Measurements from ENCODE around the gene ARPP19.
A peak's percentile ranks its signal among the peaks of the same experiment; 100 is the strongest.

Gene ARPP19

GRCh38 chr15:52559022-52559421 is 9.8 kb downstream of the ARPP19 start:
- ATAC-seq, result no peak
- TF ChIP-seq RARB (CRISPR knock-in tag; IDR thresholded peaks at IDR 0.05) (no peak), ISL1 (CRISPR knock-in tag; IDR thresholded peaks at IDR 0.05) (peak; percentile 59; the same call in 1 of the 2 replicates), BACH2 (CRISPR knock-in tag; IDR thresholded peaks at IDR 0.05; ENCODE audit: borderline replicate concordance) (no peak)

- peak; percentile 79 for ATAC-seq
- TF ChIP-seq ZC3H10 (CRISPR knock-in tag; IDR thresholded peaks at IDR 0.05), result no peak
- no peak for TF ChIP-seq ZNF565 (CRISPR knock-in tag; conservative IDR thresholded peaks at IDR 0.05; ENCODE audit: low read depth)
- TF ChIP-seq ZFP30 (CRISPR knock-in tag; IDR thresholded peaks at IDR 0.05), result no peak
- TF ChIP-seq ZNF70 (CRISPR knock-in tag; IDR thresholded peaks at IDR 0.05), result no peak
- TF ChIP-seq TOX (CRISPR knock-in tag; IDR thresholded peaks at IDR 0.05; ENCODE audit: borderline replicate concordance), result no peak
- TF ChIP-seq SNAI2 (CRISPR knock-in tag; IDR thresholded peaks at IDR 0.05), result no peak
Measured at GRCh38 chr15:52558196-52558595, 10.6 kb downstream of the ARPP19 start.

- ATAC-seq, result no peak
- TF ChIP-seq ZC3H10 (CRISPR knock-in tag; IDR thresholded peaks at IDR 0.05) (no peak), GLIS3 (CRISPR knock-in tag; IDR thresholded peaks at IDR 0.05) (no peak), CSDC2 (CRISPR knock-in tag; IDR thresholded peaks at IDR 0.05) (no peak), TSHZ2 (CRISPR knock-in tag; IDR thresholded peaks at IDR 0.05) (no peak), ZNF8 (CRISPR knock-in tag; IDR thresholded peaks at IDR 0.05) (no peak), PATZ1 (CRISPR knock-in tag; IDR thresholded peaks at IDR 0.05; ENCODE audit: borderline replicate concordance) (no peak), PPARA (CRISPR knock-in tag; IDR thresholded peaks at IDR 0.05; ENCODE audit: borderline replicate concordance) (no peak), POU6F1 (CRISPR knock-in tag; IDR thresholded peaks at IDR 0.05; ENCODE audit: borderline replicate concordance, low read depth) (no peak), ZFP30 (CRISPR knock-in tag; IDR thresholded peaks at IDR 0.05) (no peak), OSR1 (CRISPR knock-in tag; IDR thresholded peaks at IDR 0.05) (no peak), ZNF70 (CRISPR knock-in tag; IDR thresholded peaks at IDR 0.05) (no peak), ZNF565 (CRISPR knock-in tag; conservative IDR thresholded peaks at IDR 0.05; ENCODE audit: low read depth) (no peak), ISL1 (CRISPR knock-in tag; IDR thresholded peaks at IDR 0.05) (no peak), CSRNP3 (CRISPR knock-in tag; IDR thresholded peaks at IDR 0.05) (no peak), TCF4 (CRISPR knock-in tag; IDR thresholded peaks at IDR 0.05; ENCODE audit: borderline replicate concordance) (no peak), BACH2 (CRISPR knock-in tag; IDR thresholded peaks at IDR 0.05; ENCODE audit: borderline replicate concordance) (no peak)
Measured at GRCh38 chr15:52557274-52557641, 11.6 kb downstream of the ARPP19 start.

- ATAC-seq, result no peak
- no peak for TF ChIP-seq ZC3H10 (CRISPR knock-in tag; IDR thresholded peaks at IDR 0.05)
- TF ChIP-seq ARNTL (CRISPR knock-in tag; IDR thresholded peaks at IDR 0.05; ENCODE audit: borderline replicate concordance, low read depth), result no peak
- no peak for TF ChIP-seq CREB5 (CRISPR knock-in tag; IDR thresholded peaks at IDR 0.05; ENCODE audit: low read depth)
- TF ChIP-seq TCF4 (CRISPR knock-in tag; IDR thresholded peaks at IDR 0.05; ENCODE audit: borderline replicate concordance), result no peak
- TF ChIP-seq ZNF8 (CRISPR knock-in tag; IDR thresholded peaks at IDR 0.05), result no peak
- TF ChIP-seq CSRNP3 (CRISPR knock-in tag; IDR thresholded peaks at IDR 0.05), result no peak
- no peak for TF ChIP-seq BACH2 (CRISPR knock-in tag; IDR thresholded peaks at IDR 0.05; ENCODE audit: borderline replicate concordance)
- TF ChIP-seq CSDC2 (CRISPR knock-in tag; IDR thresholded peaks at IDR 0.05), result no peak
- no peak for TF ChIP-seq ZNF70 (CRISPR knock-in tag; IDR thresholded peaks at IDR 0.05)
- no peak for TF ChIP-seq PATZ1 (CRISPR knock-in tag; IDR thresholded peaks at IDR 0.05; ENCODE audit: borderline replicate concordance)
Measured at GRCh38 chr15:52556524-52557273, 12.1 kb downstream of the ARPP19 start.
